ENCODE results near the gene SUSD6.
A peak's percentile ranks its signal among the peaks of the same experiment; 100 is the strongest.

The SUSD6 gene

DNA sequence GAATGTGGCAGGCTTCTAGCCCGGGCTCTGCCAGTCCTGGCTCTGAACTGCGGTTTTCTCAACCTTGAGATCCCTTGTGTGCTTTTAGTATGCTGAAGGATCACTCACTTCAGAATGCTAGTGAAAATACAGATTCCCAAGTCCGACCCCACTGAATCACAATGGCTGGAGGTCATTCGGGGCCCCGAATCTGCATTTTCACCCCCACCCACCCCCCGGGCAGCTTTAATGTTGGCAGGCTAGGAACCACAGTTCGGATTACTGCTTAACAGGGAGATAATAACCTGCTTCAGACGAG lies 573 bp upstream of the SUSD6 start:
- DNase-seq (ENCODE audit: low read depth in 1 of 2, low spot score in 1 of 2), result no peak
- H3K27ac ChIP-seq (replicated peaks), result peak overlapping the region; percentile 56
- H3K27me3 ChIP-seq (ENCODE audit: insufficient read depth, poor library complexity, severe bottlenecking), result no peaks in the 10 kb centered on the region

DNA sequence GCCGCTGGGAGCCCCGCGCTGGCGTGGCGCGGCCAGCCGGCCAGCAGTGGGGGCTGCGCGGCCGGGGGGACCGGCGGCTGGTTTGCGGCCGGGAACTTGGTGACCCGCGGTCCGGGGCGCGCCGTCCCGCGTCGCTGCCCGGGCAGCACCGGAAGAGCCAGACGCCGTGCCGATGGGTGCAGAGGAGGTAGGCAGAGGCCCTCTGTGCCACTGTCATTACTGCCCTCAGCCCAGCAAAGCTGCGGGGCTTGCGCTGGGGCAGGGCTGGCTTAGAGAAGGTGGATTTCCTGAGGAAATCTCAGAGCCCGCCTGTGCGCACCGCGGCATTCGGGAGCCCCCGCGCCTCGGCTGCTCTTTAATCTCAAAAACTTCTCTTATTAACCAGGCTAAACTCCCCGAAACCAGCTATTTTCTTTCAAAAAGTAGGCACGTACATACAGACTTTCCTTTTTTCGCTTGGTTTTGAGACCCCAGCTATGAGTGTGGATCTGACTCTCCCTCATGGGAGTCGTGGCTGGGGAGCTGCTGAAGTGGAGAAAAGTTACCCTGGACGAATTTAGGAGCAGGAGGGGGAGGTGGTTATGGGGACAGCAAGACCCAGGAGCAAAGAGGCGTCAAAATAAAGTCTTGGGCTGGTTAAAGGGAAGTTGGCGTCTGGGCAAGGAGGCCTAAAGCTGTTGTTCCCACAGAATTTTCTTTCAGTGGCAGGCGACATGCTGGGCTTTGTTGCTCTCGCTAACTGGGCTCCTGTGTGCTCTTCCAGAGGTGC lies 802 bp downstream of the SUSD6 start:
- peak in 1 of 2 experiments; percentile 24 for DNase-seq (ENCODE audit: low read depth in 1 of 2, low spot score in 1 of 2)
- TF ChIP-seq GABPA (IDR thresholded peaks at IDR 0.05; ENCODE audit: low read depth) (no peak), POLR2AphosphoS5 (IDR thresholded peaks at IDR 0.05; ENCODE audit: low read depth) (no peak), SPI1 (IDR thresholded peaks at IDR 0.05; ENCODE audit: borderline replicate concordance, low read depth) (no peak)
- TF ChIP-seq, protein P1, sequence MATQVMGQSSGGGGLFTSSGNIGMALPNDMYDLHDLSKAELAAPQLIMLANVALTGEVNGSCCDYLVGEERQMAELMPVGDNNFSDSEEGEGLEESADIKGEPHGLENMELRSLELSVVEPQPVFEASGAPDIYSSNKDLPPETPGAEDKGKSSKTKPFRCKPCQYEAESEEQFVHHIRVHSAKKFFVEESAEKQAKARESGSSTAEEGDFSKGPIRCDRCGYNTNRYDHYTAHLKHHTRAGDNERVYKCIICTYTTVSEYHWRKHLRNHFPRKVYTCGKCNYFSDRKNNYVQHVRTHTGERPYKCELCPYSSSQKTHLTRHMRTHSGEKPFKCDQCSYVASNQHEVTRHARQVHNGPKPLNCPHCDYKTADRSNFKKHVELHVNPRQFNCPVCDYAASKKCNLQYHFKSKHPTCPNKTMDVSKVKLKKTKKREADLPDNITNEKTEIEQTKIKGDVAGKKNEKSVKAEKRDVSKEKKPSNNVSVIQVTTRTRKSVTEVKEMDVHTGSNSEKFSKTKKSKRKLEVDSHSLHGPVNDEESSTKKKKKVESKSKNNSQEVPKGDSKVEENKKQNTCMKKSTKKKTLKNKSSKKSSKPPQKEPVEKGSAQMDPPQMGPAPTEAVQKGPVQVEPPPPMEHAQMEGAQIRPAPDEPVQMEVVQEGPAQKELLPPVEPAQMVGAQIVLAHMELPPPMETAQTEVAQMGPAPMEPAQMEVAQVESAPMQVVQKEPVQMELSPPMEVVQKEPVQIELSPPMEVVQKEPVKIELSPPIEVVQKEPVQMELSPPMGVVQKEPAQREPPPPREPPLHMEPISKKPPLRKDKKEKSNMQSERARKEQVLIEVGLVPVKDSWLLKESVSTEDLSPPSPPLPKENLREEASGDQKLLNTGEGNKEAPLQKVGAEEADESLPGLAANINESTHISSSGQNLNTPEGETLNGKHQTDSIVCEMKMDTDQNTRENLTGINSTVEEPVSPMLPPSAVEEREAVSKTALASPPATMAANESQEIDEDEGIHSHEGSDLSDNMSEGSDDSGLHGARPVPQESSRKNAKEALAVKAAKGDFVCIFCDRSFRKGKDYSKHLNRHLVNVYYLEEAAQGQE (IDR thresholded peaks at IDR 0.05; ENCODE audit: insufficient replicate concordance, low read depth), result no peak
- TF ChIP-seq, protein P2, sequence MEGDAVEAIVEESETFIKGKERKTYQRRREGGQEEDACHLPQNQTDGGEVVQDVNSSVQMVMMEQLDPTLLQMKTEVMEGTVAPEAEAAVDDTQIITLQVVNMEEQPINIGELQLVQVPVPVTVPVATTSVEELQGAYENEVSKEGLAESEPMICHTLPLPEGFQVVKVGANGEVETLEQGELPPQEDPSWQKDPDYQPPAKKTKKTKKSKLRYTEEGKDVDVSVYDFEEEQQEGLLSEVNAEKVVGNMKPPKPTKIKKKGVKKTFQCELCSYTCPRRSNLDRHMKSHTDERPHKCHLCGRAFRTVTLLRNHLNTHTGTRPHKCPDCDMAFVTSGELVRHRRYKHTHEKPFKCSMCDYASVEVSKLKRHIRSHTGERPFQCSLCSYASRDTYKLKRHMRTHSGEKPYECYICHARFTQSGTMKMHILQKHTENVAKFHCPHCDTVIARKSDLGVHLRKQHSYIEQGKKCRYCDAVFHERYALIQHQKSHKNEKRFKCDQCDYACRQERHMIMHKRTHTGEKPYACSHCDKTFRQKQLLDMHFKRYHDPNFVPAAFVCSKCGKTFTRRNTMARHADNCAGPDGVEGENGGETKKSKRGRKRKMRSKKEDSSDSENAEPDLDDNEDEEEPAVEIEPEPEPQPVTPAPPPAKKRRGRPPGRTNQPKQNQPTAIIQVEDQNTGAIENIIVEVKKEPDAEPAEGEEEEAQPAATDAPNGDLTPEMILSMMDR (IDR thresholded peaks at IDR 0.05; ENCODE audit: insufficient read depth, low read length), result no peak
- H3K27ac ChIP-seq (replicated peaks), result peak overlapping the region; percentile 66
- H3K4me3 ChIP-seq (replicated peaks; ENCODE audit: insufficient read depth, low read length), result peak overlapping the region; percentile 57
- no peaks in the 10 kb centered on the region for H3K27me3 ChIP-seq (ENCODE audit: insufficient read depth, poor library complexity, severe bottlenecking)

More for the DNA sequence above, 573 bp upstream of the SUSD6 start:
- TF ChIP-seq GABPA (IDR thresholded peaks at IDR 0.05; ENCODE audit: low read depth) (no peak), SPI1 (IDR thresholded peaks at IDR 0.05; ENCODE audit: borderline replicate concordance, low read depth) (no peak), POLR2AphosphoS5 (IDR thresholded peaks at IDR 0.05; ENCODE audit: low read depth) (no peak)
- TF ChIP-seq, protein P2 (IDR thresholded peaks at IDR 0.05; ENCODE audit: insufficient read depth, low read length), result no peak
- TF ChIP-seq, protein P1 (IDR thresholded peaks at IDR 0.05; ENCODE audit: insufficient replicate concordance, low read depth), result no peak
- peak overlapping the region; percentile 41 for H3K4me3 ChIP-seq (replicated peaks; ENCODE audit: insufficient read depth, low read length)

DNA sequence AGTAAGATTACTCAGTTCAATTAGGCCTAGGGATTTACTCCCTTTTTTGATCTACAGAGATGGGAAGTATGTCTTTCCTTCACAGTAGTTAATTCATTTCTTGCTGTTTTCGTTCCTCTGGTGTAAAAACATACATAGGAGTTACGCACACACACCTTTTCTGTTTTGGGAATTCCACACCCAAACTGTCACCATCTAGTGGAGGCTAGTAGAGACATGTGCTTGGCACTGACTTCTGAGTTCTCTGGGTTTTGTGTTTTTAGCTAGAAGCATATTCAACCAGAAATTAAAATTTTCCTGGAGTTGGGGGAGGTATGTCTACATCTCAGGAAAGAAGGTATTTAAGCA lies 1.4 kb downstream of the SUSD6 start:
- peak overlapping the region; percentile 57 for H3K4me3 ChIP-seq (replicated peaks; ENCODE audit: insufficient read depth, low read length)
- no peak for DNase-seq (ENCODE audit: low read depth in 1 of 2, low spot score in 1 of 2)
- TF ChIP-seq POLR2AphosphoS5 (IDR thresholded peaks at IDR 0.05; ENCODE audit: low read depth) (no peak), GABPA (IDR thresholded peaks at IDR 0.05; ENCODE audit: low read depth) (no peak), SPI1 (IDR thresholded peaks at IDR 0.05; ENCODE audit: borderline replicate concordance, low read depth) (no peak)
- TF ChIP-seq, protein P2 (IDR thresholded peaks at IDR 0.05; ENCODE audit: insufficient read depth, low read length), result no peak
- TF ChIP-seq, protein P1 (IDR thresholded peaks at IDR 0.05; ENCODE audit: insufficient replicate concordance, low read depth), result no peak
- peak overlapping the region; percentile 66; the same call in 1 of the 2 replicates for H3K27ac ChIP-seq (replicated peaks)
- no peaks in the 10 kb centered on the region for H3K27me3 ChIP-seq (ENCODE audit: insufficient read depth, poor library complexity, severe bottlenecking)
